Measurements from ENCODE around the gene PRR15L. TPM values are rescaled to one million over a fixed set of nuclear protein-coding genes. Genes with fewer than 3 reads are reported as not detected.
"Not testable (repeated sequence)": the region's sequence is repeated elsewhere in the genome, so short reads cannot be mapped to it uniquely, and the experiment has no call there.

PRR15L gene
- total RNA-seq, 4 donors from 2014 or later, result 63.6 to 150 (median 127) TPM

DNA sequence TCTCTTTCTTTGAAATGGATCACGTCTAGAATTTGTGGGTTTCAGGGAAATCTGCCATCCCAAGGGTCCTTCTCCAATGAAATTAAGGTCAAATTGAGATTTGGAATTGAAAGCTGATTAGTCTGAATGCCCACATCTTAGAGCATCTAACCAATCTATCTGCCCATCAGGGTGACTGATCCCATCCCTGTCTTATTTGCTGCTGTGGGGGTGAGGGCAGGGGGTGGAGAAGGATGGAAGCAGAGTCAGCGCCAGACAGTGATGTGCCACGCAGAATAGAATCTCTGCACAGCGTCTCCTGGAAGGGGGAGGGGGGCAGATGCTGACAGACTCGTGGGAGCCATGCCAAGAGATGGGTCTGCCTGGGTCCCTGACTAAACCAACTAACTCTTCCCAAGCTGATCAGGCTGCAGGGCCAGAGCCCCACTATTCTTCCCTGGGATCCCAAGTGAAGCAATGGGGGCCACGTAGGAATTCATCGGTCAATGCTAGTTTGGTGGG lies 45.3 kb upstream of the PRR15L start:
- Histone ChIP-seq H3K27me3 (no peaks in the 10 kb centered on the region), H3K4me1 (peaks cover 10 to 30% of the 10 kb centered on the region in 2 donors), H3K4me3 (replicated peaks in 1 of 3) (no peak overlapping the region), H3K9me3 (no peaks in the 10 kb centered on the region), H3K36me3 (no peaks in the 10 kb centered on the region), H3K27ac (peak overlapping the region; percentile 67 to 86 (median 81))
- TF ChIP-seq, protein P1, sequence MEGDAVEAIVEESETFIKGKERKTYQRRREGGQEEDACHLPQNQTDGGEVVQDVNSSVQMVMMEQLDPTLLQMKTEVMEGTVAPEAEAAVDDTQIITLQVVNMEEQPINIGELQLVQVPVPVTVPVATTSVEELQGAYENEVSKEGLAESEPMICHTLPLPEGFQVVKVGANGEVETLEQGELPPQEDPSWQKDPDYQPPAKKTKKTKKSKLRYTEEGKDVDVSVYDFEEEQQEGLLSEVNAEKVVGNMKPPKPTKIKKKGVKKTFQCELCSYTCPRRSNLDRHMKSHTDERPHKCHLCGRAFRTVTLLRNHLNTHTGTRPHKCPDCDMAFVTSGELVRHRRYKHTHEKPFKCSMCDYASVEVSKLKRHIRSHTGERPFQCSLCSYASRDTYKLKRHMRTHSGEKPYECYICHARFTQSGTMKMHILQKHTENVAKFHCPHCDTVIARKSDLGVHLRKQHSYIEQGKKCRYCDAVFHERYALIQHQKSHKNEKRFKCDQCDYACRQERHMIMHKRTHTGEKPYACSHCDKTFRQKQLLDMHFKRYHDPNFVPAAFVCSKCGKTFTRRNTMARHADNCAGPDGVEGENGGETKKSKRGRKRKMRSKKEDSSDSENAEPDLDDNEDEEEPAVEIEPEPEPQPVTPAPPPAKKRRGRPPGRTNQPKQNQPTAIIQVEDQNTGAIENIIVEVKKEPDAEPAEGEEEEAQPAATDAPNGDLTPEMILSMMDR (IDR thresholded peaks at IDR 0.05), result no peak
- no peak for TF ChIP-seq POLR2A (IDR thresholded peaks at IDR 0.05)
- no peak for DNase-seq
- 72 to 74% methylated on average over 7 of the region's 7 CpGs for WGBS, 2 donors
- intact Hi-C loops (cut with DNase I), result no loop called here

DNA sequence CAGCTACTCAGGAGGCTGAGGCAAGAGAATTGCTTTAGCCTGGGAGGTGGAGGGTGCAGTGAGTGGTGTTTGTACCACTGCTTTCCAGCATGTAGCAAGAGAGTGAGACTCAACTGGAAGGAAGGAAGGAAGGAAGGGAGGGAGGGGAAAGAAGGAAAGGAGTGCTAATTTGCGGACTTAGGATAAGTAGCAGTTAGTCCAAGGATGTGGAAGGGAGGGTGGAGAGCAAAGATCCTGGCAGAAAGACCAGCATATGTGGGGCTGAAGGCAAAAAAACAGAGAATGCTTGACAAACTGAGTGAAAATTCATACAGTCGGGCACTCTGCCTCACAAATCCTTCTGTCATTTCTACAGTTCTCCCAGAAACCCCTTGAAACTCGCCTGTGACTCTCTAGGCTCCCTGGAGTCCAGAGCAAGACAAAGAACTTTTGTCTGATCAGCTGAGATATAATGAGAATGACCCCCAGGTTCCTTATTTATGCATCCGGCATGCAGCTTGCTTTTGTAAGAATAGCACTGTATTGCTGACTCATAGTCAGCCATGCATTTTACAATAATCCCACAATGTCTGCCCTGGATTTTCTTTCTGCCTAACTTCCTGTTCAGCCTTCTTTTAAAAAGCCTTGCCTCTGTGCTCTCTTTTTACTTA lies 44.7 kb upstream of the PRR15L start:
- 26 to 27% methylated on average over 4 of the region's 4 CpGs for WGBS, 2 donors
- H3K4me3 ChIP-seq (replicated peaks in 1 of 3), result no peak overlapping the region
- no peak for DNase-seq
- no peaks in the 10 kb centered on the region for H3K36me3 ChIP-seq
- intact Hi-C loops (cut with DNase I), result no loop called here
- no peak for TF ChIP-seq POLR2A (IDR thresholded peaks at IDR 0.05)
- TF ChIP-seq, protein P1 (IDR thresholded peaks at IDR 0.05), result no peak
- H3K27me3 ChIP-seq, result no peaks in the 10 kb centered on the region
- H3K27ac ChIP-seq, result peak overlapping the region; percentile 67 to 86 (median 81)
- peaks cover 10 to 30% of the 10 kb centered on the region in 2 donors for H3K4me1 ChIP-seq
- no peaks in the 10 kb centered on the region for H3K9me3 ChIP-seq

DNA sequence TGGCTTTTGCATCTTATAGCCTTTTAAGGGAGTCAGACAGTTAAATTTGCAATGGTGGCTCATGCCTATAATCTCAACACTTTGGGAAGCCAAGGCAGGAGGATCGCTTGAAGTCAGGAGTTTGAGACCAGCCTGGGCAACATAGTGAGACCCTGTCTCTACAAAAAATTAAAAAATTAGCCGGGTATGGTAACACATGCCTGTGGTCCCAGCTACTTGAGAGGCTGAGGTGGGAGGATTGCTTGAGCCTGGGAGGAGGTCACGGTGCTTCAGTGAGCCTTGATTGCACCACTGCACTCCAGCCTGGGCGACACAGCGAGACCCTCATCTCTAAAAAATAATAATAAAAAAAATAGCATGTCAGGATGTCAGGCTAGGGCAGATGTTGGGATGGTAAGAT lies 44.0 kb upstream of the PRR15L start:
- peaks cover 10 to 30% of the 10 kb centered on the region in 2 donors for H3K4me1 ChIP-seq
- DNase-seq; H3K36me3 ChIP-seq; intact Hi-C loops (cut with DNase I); H3K9me3 ChIP-seq; H3K27me3 ChIP-seq; H3K4me3 ChIP-seq (replicated peaks in 1 of 3): not testable (repeated sequence)
- H3K27ac ChIP-seq, result peak overlapping the region; percentile 67 to 86 (median 81)
- WGBS, 2 donors, result 94 to 97% methylated on average over 5 of the region's 5 CpGs

DNA sequence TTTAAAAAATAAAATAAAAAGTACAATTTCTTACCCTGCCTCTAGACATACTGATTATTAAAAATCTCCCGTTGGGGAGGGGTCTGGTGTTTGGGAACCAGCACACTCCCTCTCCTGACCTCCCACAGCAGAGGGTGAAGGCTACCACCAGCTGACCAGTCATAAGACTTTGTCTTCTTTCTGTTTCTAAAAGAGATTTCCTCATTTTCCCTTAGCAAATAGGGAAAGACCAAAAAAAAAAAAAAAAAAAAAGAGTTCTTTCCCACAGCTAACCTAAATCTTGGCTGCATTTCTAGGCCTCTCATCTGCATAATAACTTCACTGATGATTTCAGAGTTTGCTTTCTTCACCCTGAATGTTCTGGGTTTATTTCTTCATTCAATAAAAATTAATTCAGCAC lies 43.5 kb upstream of the PRR15L start:
- H3K27me3 ChIP-seq, result no peaks in the 10 kb centered on the region
- WGBS, 2 donors, result 83 to 84% methylated on average over 1 of the region's 1 CpG
- no peaks in the 10 kb centered on the region for H3K9me3 ChIP-seq
- intact Hi-C loops (cut with DNase I), result no loop called here
- no peak overlapping the region for H3K27ac ChIP-seq
- TF ChIP-seq POLR2A (IDR thresholded peaks at IDR 0.05), result no peak
- TF ChIP-seq, protein P1 (IDR thresholded peaks at IDR 0.05), result no peak
- no peak overlapping the region for H3K4me3 ChIP-seq (replicated peaks in 1 of 3)
- no peak for DNase-seq
- peaks cover 10 to 32% of the 10 kb centered on the region in 2 donors for H3K4me1 ChIP-seq
- no peaks in the 10 kb centered on the region for H3K36me3 ChIP-seq

DNA sequence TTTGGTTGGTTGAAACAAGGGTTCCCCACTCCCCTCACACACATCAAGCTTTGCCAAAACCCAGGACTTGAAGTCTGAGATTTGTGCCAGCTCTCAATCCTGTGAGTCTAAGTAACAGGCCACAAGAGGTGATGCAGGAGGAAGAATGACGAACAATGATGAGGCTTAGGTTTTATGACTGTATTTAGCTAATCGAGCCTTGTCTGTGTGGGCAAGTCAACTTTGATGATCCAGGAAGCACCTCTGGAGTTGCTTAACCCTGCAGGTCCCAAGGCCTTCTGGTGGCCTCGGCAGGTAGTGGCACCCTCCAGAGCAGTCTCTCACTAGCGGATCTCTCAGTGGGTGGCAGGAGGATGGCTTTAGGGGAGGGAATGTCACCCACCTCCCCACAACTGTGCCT lies 41.9 kb upstream of the PRR15L start:
- TF ChIP-seq, protein P1 (IDR thresholded peaks at IDR 0.05), result no peak
- no peak for TF ChIP-seq POLR2A (IDR thresholded peaks at IDR 0.05)
- intact Hi-C loops (cut with DNase I), result no loop called here
- H3K27me3 ChIP-seq, result no peaks in the 10 kb centered on the region
- H3K9me3 ChIP-seq, result no peaks in the 10 kb centered on the region
- H3K4me3 ChIP-seq (replicated peaks in 1 of 3), result no peak overlapping the region
- WGBS, 2 donors, result 54 to 70% methylated on average over 4 of the region's 4 CpGs
- H3K36me3 ChIP-seq, result no peaks in the 10 kb centered on the region
- peaks cover 10 to 21% of the 10 kb centered on the region in 2 donors for H3K4me1 ChIP-seq
- no peak overlapping the region for H3K27ac ChIP-seq
- DNase-seq, result no peak

Measured in thyroid gland (tissue), 4 donors.